ENCODE measurements around the gene COL19A1.

DNA sequence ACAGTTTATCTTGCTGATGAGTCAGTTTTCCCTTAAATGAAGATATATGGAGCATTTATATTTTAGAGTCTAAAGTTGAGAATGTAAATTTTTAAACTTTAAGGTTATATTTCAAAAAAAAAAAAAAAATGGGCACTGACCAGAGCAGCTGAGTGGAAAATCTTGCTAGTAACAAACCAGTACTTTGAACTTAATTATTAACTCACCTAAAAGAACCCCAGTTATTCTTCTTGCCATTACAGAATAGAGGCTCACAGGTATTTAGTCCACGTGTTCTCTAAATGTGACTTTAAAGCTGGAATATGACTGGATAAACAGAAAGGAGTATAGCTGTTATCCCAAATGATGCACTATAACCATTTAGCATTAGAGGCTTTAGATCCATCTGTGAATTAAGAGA lies 258.1 kb downstream of the COL19A1 start:
- TF ChIP-seq, protein P1, sequence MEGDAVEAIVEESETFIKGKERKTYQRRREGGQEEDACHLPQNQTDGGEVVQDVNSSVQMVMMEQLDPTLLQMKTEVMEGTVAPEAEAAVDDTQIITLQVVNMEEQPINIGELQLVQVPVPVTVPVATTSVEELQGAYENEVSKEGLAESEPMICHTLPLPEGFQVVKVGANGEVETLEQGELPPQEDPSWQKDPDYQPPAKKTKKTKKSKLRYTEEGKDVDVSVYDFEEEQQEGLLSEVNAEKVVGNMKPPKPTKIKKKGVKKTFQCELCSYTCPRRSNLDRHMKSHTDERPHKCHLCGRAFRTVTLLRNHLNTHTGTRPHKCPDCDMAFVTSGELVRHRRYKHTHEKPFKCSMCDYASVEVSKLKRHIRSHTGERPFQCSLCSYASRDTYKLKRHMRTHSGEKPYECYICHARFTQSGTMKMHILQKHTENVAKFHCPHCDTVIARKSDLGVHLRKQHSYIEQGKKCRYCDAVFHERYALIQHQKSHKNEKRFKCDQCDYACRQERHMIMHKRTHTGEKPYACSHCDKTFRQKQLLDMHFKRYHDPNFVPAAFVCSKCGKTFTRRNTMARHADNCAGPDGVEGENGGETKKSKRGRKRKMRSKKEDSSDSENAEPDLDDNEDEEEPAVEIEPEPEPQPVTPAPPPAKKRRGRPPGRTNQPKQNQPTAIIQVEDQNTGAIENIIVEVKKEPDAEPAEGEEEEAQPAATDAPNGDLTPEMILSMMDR (conservative IDR thresholded peaks at IDR 0.05) = no peak
- no peak for TF ChIP-seq EZH2 (IDR thresholded peaks at IDR 0.05; ENCODE audit: low read depth)

All from PC-9 (cell line).